ENCODE results near the gene DNAJC3.

DNAJC3 gene

DNA sequence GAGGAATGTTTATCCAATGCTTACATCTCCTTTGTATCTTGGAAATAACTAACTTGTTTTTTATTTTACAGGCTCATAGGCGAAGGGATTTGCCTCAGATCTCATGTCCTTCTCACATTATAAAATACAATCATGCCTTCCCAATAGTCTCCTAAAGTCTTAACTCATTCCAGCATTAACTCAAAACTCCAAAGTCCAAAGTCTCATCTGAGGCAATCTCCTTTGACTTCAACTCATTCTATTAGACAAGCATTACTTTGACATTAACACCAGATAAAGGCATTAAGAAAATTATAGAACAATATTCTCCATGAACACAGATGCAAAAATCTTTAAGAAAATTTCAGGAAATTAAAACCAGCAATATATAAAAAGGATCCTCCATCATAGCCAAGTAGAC is 137.6 kb downstream of the DNAJC3 start:
- H2AFZ ChIP-seq (ENCODE audit: low read depth, low read length), result no peak overlapping the region

GRCh38 chr13:95822303-95822702 is 145.4 kb downstream of the DNAJC3 start:
- no peaks in the 10 kb centered on the region for H3K9me3 ChIP-seq (ENCODE audit: insufficient read depth, low read length)
- no peaks in the 10 kb centered on the region for H3K79me2 ChIP-seq (ENCODE audit: low read length)
- no peaks in the 10 kb centered on the region for H3K4me1 ChIP-seq (ENCODE audit: low read length)
- H3K36me3 ChIP-seq (replicated peaks; ENCODE audit: low read depth, low read length), result peaks cover 7% of the 10 kb centered on the region
- no peak overlapping the region for H3K4me2 ChIP-seq (ENCODE audit: low read length)
- H3K9ac ChIP-seq (ENCODE audit: low read length), result no peak overlapping the region
- H3K27me3 ChIP-seq (ENCODE audit: low read depth, low read length), result no peaks in the 10 kb centered on the region
- H3K27ac ChIP-seq (ENCODE audit: low read length), result no peak overlapping the region
- no peak overlapping the region for H3K4me3 ChIP-seq (ENCODE audit: low read length)
- H4K20me1 ChIP-seq (ENCODE audit: insufficient read depth, low read length), result no peaks in the 10 kb centered on the region
- TF ChIP-seq, protein P1, sequence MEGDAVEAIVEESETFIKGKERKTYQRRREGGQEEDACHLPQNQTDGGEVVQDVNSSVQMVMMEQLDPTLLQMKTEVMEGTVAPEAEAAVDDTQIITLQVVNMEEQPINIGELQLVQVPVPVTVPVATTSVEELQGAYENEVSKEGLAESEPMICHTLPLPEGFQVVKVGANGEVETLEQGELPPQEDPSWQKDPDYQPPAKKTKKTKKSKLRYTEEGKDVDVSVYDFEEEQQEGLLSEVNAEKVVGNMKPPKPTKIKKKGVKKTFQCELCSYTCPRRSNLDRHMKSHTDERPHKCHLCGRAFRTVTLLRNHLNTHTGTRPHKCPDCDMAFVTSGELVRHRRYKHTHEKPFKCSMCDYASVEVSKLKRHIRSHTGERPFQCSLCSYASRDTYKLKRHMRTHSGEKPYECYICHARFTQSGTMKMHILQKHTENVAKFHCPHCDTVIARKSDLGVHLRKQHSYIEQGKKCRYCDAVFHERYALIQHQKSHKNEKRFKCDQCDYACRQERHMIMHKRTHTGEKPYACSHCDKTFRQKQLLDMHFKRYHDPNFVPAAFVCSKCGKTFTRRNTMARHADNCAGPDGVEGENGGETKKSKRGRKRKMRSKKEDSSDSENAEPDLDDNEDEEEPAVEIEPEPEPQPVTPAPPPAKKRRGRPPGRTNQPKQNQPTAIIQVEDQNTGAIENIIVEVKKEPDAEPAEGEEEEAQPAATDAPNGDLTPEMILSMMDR (IDR thresholded peaks at IDR 0.05; ENCODE audit: low read depth, low read length), result no peak
- no peak for TF ChIP-seq EZH2phosphoT487 (IDR thresholded peaks at IDR 0.05; ENCODE audit: low read depth)
- no peak overlapping the region for H2AFZ ChIP-seq (ENCODE audit: low read depth, low read length)

More for the DNA sequence above, 137.6 kb downstream of the DNAJC3 start:
- TF ChIP-seq EZH2phosphoT487 (IDR thresholded peaks at IDR 0.05; ENCODE audit: low read depth), result no peak
- TF ChIP-seq, protein P1 (IDR thresholded peaks at IDR 0.05; ENCODE audit: low read depth, low read length), result no peak
- H3K4me1 ChIP-seq (ENCODE audit: low read length), result no peaks in the 10 kb centered on the region
- peaks cover 6% of the 10 kb centered on the region for H3K36me3 ChIP-seq (replicated peaks; ENCODE audit: low read depth, low read length)
- no peak overlapping the region for H3K4me2 ChIP-seq (ENCODE audit: low read length)
- no peak overlapping the region for H3K27ac ChIP-seq (ENCODE audit: low read length)
- no peaks in the 10 kb centered on the region for H4K20me1 ChIP-seq (ENCODE audit: insufficient read depth, low read length)
- no peaks in the 10 kb centered on the region for H3K27me3 ChIP-seq (ENCODE audit: low read depth, low read length)
- H3K9me3 ChIP-seq (ENCODE audit: insufficient read depth, low read length), result no peaks in the 10 kb centered on the region
- H3K79me2 ChIP-seq (ENCODE audit: low read length), result no peaks in the 10 kb centered on the region
- H3K9ac ChIP-seq (ENCODE audit: low read length), result no peak overlapping the region
- H3K4me3 ChIP-seq (ENCODE audit: low read length), result no peak overlapping the region

- Histone ChIP-seq H3K27ac (ENCODE audit: low read length) (no peak overlapping the region), H3K4me3 (ENCODE audit: low read length) (no peak overlapping the region), H3K9me3 (ENCODE audit: insufficient read depth, low read length) (no peaks in the 10 kb centered on the region), H3K9ac (ENCODE audit: low read length) (no peak overlapping the region), H2AFZ (ENCODE audit: low read depth, low read length) (no peak overlapping the region), H3K79me2 (ENCODE audit: low read length) (no peaks in the 10 kb centered on the region), H3K36me3 (replicated peaks; ENCODE audit: low read depth, low read length) (peaks cover 4% of the 10 kb centered on the region), H3K4me2 (ENCODE audit: low read length) (no peak overlapping the region), H3K27me3 (ENCODE audit: low read depth, low read length) (no peaks in the 10 kb centered on the region), H3K4me1 (ENCODE audit: low read length) (no peaks in the 10 kb centered on the region), H4K20me1 (ENCODE audit: insufficient read depth, low read length) (no peaks in the 10 kb centered on the region)
- TF ChIP-seq, protein P1 (IDR thresholded peaks at IDR 0.05; ENCODE audit: low read depth, low read length), result no peak
- no peak for TF ChIP-seq EZH2phosphoT487 (IDR thresholded peaks at IDR 0.05; ENCODE audit: low read depth)
These were observed 156.2 kb downstream of the DNAJC3 start for GRCh38 chr13:95833126-95833525.

DNA sequence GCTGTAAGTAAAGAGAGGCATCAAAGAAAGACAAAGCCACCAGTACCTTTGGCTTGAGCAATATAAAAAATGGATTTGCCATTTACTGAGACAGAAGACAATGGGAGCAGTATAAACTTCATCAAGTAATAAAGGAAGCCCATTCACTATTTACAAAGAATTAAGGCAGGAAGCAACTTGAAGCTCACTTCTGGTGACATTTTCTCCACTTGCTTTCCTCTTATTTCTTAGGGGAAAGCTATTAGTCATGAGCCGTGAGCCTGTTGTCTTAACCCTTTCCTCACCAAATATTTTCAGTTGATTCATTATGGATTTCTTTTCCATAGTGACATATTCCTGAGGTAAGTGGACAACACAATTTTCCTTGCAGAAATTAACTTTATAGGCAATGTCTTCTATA is 156.8 kb downstream of the DNAJC3 start:
- no peak overlapping the region for H3K4me2 ChIP-seq (ENCODE audit: low read length)
- H3K79me2 ChIP-seq (ENCODE audit: low read length), result no peaks in the 10 kb centered on the region
- H4K20me1 ChIP-seq (ENCODE audit: insufficient read depth, low read length), result no peaks in the 10 kb centered on the region
- H3K36me3 ChIP-seq (replicated peaks; ENCODE audit: low read depth, low read length), result peaks cover 10% of the 10 kb centered on the region
- no peaks in the 10 kb centered on the region for H3K9me3 ChIP-seq (ENCODE audit: insufficient read depth, low read length)
- no peak overlapping the region for H3K9ac ChIP-seq (ENCODE audit: low read length)
- no peak overlapping the region for H3K27ac ChIP-seq (ENCODE audit: low read length)
- no peaks in the 10 kb centered on the region for H3K4me1 ChIP-seq (ENCODE audit: low read length)
- TF ChIP-seq, protein P1 (IDR thresholded peaks at IDR 0.05; ENCODE audit: low read depth, low read length), result no peak
- TF ChIP-seq EZH2phosphoT487 (IDR thresholded peaks at IDR 0.05; ENCODE audit: low read depth), result no peak
- H3K27me3 ChIP-seq (ENCODE audit: low read depth, low read length), result no peaks in the 10 kb centered on the region
- no peak overlapping the region for H2AFZ ChIP-seq (ENCODE audit: low read depth, low read length)
- no peak overlapping the region for H3K4me3 ChIP-seq (ENCODE audit: low read length)

Measured in OCI-LY3 (cell line).